ENCODE data around the gene PITPNB.
A peak's percentile ranks its signal among the peaks of the same experiment; 100 is the strongest.

Gene PITPNB

GRCh38 chr22:27918341-27919221 is 475 bp downstream of the PITPNB start:
- Histone ChIP-seq H3K9me3 (ENCODE audit: control insufficient read depth, insufficient read depth, low read length) (no peaks in the 10 kb centered on the region), H3K27ac (ENCODE audit: low read depth, low read length) (peak overlapping the region; percentile 87), H3K36me3 (ENCODE audit: control insufficient read depth, insufficient read depth, low read length) (peaks cover 17% of the 10 kb centered on the region), H3K4me3 (ENCODE audit: low read depth, low read length) (peak overlapping the region; percentile 86), H3K4me1 (ENCODE audit: control insufficient read depth, insufficient read depth, low read length) (peaks cover 25% of the 10 kb centered on the region), H3K27me3 (ENCODE audit: control insufficient read depth, insufficient read depth, low read length) (no peaks in the 10 kb centered on the region), H3K9ac (ENCODE audit: low read depth, low read length) (peak overlapping the region; percentile 30)

- H3K4me3 ChIP-seq (ENCODE audit: low read depth, low read length), result no peak overlapping the region
- H3K9ac ChIP-seq (ENCODE audit: low read depth, low read length), result no peak overlapping the region
- no peaks in the 10 kb centered on the region for H3K9me3 ChIP-seq (ENCODE audit: control insufficient read depth, insufficient read depth, low read length)
- H3K4me1 ChIP-seq (ENCODE audit: control insufficient read depth, insufficient read depth, low read length), result peaks cover 25% of the 10 kb centered on the region
- H3K27me3 ChIP-seq (ENCODE audit: control insufficient read depth, insufficient read depth, low read length), result no peaks in the 10 kb centered on the region
- peak overlapping the region; percentile 36 for H3K27ac ChIP-seq (ENCODE audit: low read depth, low read length)
- peaks cover 14% of the 10 kb centered on the region for H3K36me3 ChIP-seq (ENCODE audit: control insufficient read depth, insufficient read depth, low read length)
Observed at GRCh38 chr22:27915986-27916385, 3.1 kb downstream of the PITPNB start.

- H3K36me3 ChIP-seq (ENCODE audit: control insufficient read depth, insufficient read depth, low read length), result peaks cover 40% of the 10 kb centered on the region
Observed at GRCh38 chr22:27913162-27913741, 5.8 kb downstream of the PITPNB start.

GRCh38 chr22:27912101-27912500 is 7.0 kb downstream of the PITPNB start:
- peaks cover 11% of the 10 kb centered on the region for H3K4me1 ChIP-seq (ENCODE audit: control insufficient read depth, insufficient read depth, low read length)
- H3K27ac ChIP-seq (ENCODE audit: low read depth, low read length), result no peak overlapping the region
- H3K36me3 ChIP-seq (ENCODE audit: control insufficient read depth, insufficient read depth, low read length), result peaks cover 51% of the 10 kb centered on the region

More at GRCh38 chr22:27913162-27913741, 5.8 kb downstream of the PITPNB start:
- no peaks in the 10 kb centered on the region for H3K27me3 ChIP-seq (ENCODE audit: control insufficient read depth, insufficient read depth, low read length)
- no peaks in the 10 kb centered on the region for H3K9me3 ChIP-seq (ENCODE audit: control insufficient read depth, insufficient read depth, low read length)
- no peak overlapping the region for H3K4me3 ChIP-seq (ENCODE audit: low read depth, low read length)
- H3K27ac ChIP-seq (ENCODE audit: low read depth, low read length), result no peak overlapping the region
- no peak overlapping the region for H3K9ac ChIP-seq (ENCODE audit: low read depth, low read length)
- H3K4me1 ChIP-seq (ENCODE audit: control insufficient read depth, insufficient read depth, low read length), result peaks cover 21% of the 10 kb centered on the region

GRCh38 chr22:27911330-27911729 is 7.7 kb downstream of the PITPNB start:
- H3K27me3 ChIP-seq (ENCODE audit: control insufficient read depth, insufficient read depth, low read length), result no peaks in the 10 kb centered on the region
- no peak overlapping the region for H3K27ac ChIP-seq (ENCODE audit: low read depth, low read length)
- H3K4me3 ChIP-seq (ENCODE audit: low read depth, low read length), result no peak overlapping the region
- H3K4me1 ChIP-seq (ENCODE audit: control insufficient read depth, insufficient read depth, low read length), result peaks cover 10% of the 10 kb centered on the region
- peaks cover 58% of the 10 kb centered on the region for H3K36me3 ChIP-seq (ENCODE audit: control insufficient read depth, insufficient read depth, low read length)
- no peaks in the 10 kb centered on the region for H3K9me3 ChIP-seq (ENCODE audit: control insufficient read depth, insufficient read depth, low read length)
- H3K9ac ChIP-seq (ENCODE audit: low read depth, low read length), result no peak overlapping the region

More at GRCh38 chr22:27912101-27912500, 7.0 kb downstream of the PITPNB start:
- Histone ChIP-seq H3K9ac (ENCODE audit: low read depth, low read length) (no peak overlapping the region), H3K27me3 (ENCODE audit: control insufficient read depth, insufficient read depth, low read length) (no peaks in the 10 kb centered on the region), H3K4me3 (ENCODE audit: low read depth, low read length) (no peak overlapping the region), H3K9me3 (ENCODE audit: control insufficient read depth, insufficient read depth, low read length) (no peaks in the 10 kb centered on the region)

- H3K9ac ChIP-seq (ENCODE audit: low read depth, low read length), result no peak overlapping the region
- peaks cover 89% of the 10 kb centered on the region for H3K36me3 ChIP-seq (ENCODE audit: control insufficient read depth, insufficient read depth, low read length)
- no peaks in the 10 kb centered on the region for H3K9me3 ChIP-seq (ENCODE audit: control insufficient read depth, insufficient read depth, low read length)
- no peak overlapping the region for H3K4me3 ChIP-seq (ENCODE audit: low read depth, low read length)
- H3K27ac ChIP-seq (ENCODE audit: low read depth, low read length), result no peak overlapping the region
- H3K27me3 ChIP-seq (ENCODE audit: control insufficient read depth, insufficient read depth, low read length), result no peaks in the 10 kb centered on the region
- no peaks in the 10 kb centered on the region for H3K4me1 ChIP-seq (ENCODE audit: control insufficient read depth, insufficient read depth, low read length)
Observed at GRCh38 chr22:27906241-27906640, 12.8 kb downstream of the PITPNB start.

GRCh38 chr22:27905653-27906052 is 13.4 kb downstream of the PITPNB start:
- peaks cover 89% of the 10 kb centered on the region for H3K36me3 ChIP-seq (ENCODE audit: control insufficient read depth, insufficient read depth, low read length)
- H3K27ac ChIP-seq (ENCODE audit: low read depth, low read length), result no peak overlapping the region
- no peaks in the 10 kb centered on the region for H3K27me3 ChIP-seq (ENCODE audit: control insufficient read depth, insufficient read depth, low read length)
- no peak overlapping the region for H3K4me3 ChIP-seq (ENCODE audit: low read depth, low read length)
- no peak overlapping the region for H3K9ac ChIP-seq (ENCODE audit: low read depth, low read length)
- no peaks in the 10 kb centered on the region for H3K9me3 ChIP-seq (ENCODE audit: control insufficient read depth, insufficient read depth, low read length)
- H3K4me1 ChIP-seq (ENCODE audit: control insufficient read depth, insufficient read depth, low read length), result no peaks in the 10 kb centered on the region

- H3K4me3 ChIP-seq (ENCODE audit: low read depth, low read length), result no peak overlapping the region
- H3K36me3 ChIP-seq (ENCODE audit: control insufficient read depth, insufficient read depth, low read length), result peaks cover 83% of the 10 kb centered on the region
- H3K27me3 ChIP-seq (ENCODE audit: control insufficient read depth, insufficient read depth, low read length), result no peaks in the 10 kb centered on the region
- H3K9ac ChIP-seq (ENCODE audit: low read depth, low read length), result no peak overlapping the region
- no peak overlapping the region for H3K27ac ChIP-seq (ENCODE audit: low read depth, low read length)
- no peaks in the 10 kb centered on the region for H3K9me3 ChIP-seq (ENCODE audit: control insufficient read depth, insufficient read depth, low read length)
- H3K4me1 ChIP-seq (ENCODE audit: control insufficient read depth, insufficient read depth, low read length), result no peaks in the 10 kb centered on the region
Observed at GRCh38 chr22:27903805-27904473, 15.1 kb downstream of the PITPNB start.

GRCh38 chr22:27900153-27900552 is 18.9 kb downstream of the PITPNB start:
- Histone ChIP-seq H3K4me3 (ENCODE audit: low read depth, low read length) (no peak overlapping the region), H3K27me3 (ENCODE audit: control insufficient read depth, insufficient read depth, low read length) (no peaks in the 10 kb centered on the region), H3K36me3 (ENCODE audit: control insufficient read depth, insufficient read depth, low read length) (peaks cover 82% of the 10 kb centered on the region), H3K9ac (ENCODE audit: low read depth, low read length) (no peak overlapping the region), H3K4me1 (ENCODE audit: control insufficient read depth, insufficient read depth, low read length) (0 out of 2 replicates have a peak, but pooled peaks cover 3% of the 10 kb centered on the region), H3K9me3 (ENCODE audit: control insufficient read depth, insufficient read depth, low read length) (no peaks in the 10 kb centered on the region), H3K27ac (ENCODE audit: low read depth, low read length) (no peak overlapping the region)

GRCh38 chr22:27896245-27896644 is 22.8 kb downstream of the PITPNB start:
- H3K36me3 ChIP-seq (ENCODE audit: control insufficient read depth, insufficient read depth, low read length), result peaks cover 86% of the 10 kb centered on the region
- H3K9ac ChIP-seq (ENCODE audit: low read depth, low read length), result no peak overlapping the region
- H3K4me3 ChIP-seq (ENCODE audit: low read depth, low read length), result no peak overlapping the region
- no peaks in the 10 kb centered on the region for H3K27me3 ChIP-seq (ENCODE audit: control insufficient read depth, insufficient read depth, low read length)
- no peak overlapping the region for H3K27ac ChIP-seq (ENCODE audit: low read depth, low read length)
- 0 out of 2 replicates have a peak, but pooled peaks cover 3% of the 10 kb centered on the region for H3K4me1 ChIP-seq (ENCODE audit: control insufficient read depth, insufficient read depth, low read length)
- no peaks in the 10 kb centered on the region for H3K9me3 ChIP-seq (ENCODE audit: control insufficient read depth, insufficient read depth, low read length)

- H3K36me3 ChIP-seq (ENCODE audit: control insufficient read depth, insufficient read depth, low read length), result peaks cover 86% of the 10 kb centered on the region
- H3K27ac ChIP-seq (ENCODE audit: low read depth, low read length), result no peak overlapping the region
- 0 out of 2 replicates have a peak, but pooled peaks cover 3% of the 10 kb centered on the region for H3K4me1 ChIP-seq (ENCODE audit: control insufficient read depth, insufficient read depth, low read length)
- no peak overlapping the region for H3K4me3 ChIP-seq (ENCODE audit: low read depth, low read length)
- H3K9me3 ChIP-seq (ENCODE audit: control insufficient read depth, insufficient read depth, low read length), result no peaks in the 10 kb centered on the region
- no peak overlapping the region for H3K9ac ChIP-seq (ENCODE audit: low read depth, low read length)
- H3K27me3 ChIP-seq (ENCODE audit: control insufficient read depth, insufficient read depth, low read length), result no peaks in the 10 kb centered on the region
Observed at GRCh38 chr22:27895600-27895999, 23.5 kb downstream of the PITPNB start.
